ENCODE results near the gene NCOA3. TPM values are rescaled to one million over a fixed set of nuclear protein-coding genes. Genes with fewer than 3 reads are reported as not detected.
A peak's percentile ranks its signal among the peaks of the same experiment; 100 is the strongest.

Gene NCOA3
- total and polyA plus RNA-seq, 2 donors (not counting 1 experiment from before 2014, with no cell fraction given) = 22.3 to 23.1 TPM

DNA sequence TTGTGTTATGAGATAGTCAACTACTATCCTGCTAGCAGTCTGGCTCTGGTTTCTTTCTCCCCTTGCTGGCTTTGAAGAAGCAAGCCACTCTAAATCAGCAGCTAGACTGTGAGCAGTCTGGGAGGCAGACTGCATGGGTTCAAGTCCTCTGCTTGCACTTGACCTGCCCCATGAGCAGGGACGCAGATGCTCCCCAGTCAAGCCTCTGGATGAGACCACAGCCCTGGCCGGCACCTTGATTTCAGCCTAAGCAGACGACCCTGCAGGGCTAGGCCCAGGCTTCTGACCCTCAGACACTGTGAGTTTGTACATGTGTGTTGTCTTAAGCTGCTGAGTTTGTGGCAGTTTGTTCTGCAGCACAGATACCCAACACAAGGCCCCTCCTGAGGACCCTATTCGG is 177.8 kb downstream of the NCOA3 start:
- Histone ChIP-seq H3K9me3 (ENCODE audit: control insufficient read depth, insufficient read depth, low read depth, low read length) (no peaks in the 10 kb centered on the region), H3K27me3 (ENCODE audit: control insufficient read depth, insufficient read depth, low read length) (no peaks in the 10 kb centered on the region), H2AFZ (ENCODE audit: low read length) (no peak overlapping the region), H3K4me1 (ENCODE audit: control insufficient read depth, extremely low read depth, insufficient read depth, low read length) (no peaks in the 10 kb centered on the region), H3K4me3 (replicated peaks in 1 of 4; ENCODE audit: control extremely low read depth in 1 of 4, insufficient read depth in 1 of 4, low read depth in 3 of 4, low read length in 4 of 4) (no peak overlapping the region), H3K4me2 (ENCODE audit: extremely low read depth, insufficient read depth, low read length) (no peak overlapping the region), H3K9ac (ENCODE audit: insufficient read depth, low read length) (no peak overlapping the region), H3K36me3 (ENCODE audit: control insufficient read depth, insufficient read depth, low read length) (no peaks in the 10 kb centered on the region), H3K79me2 (ENCODE audit: control insufficient read depth, insufficient read depth, low read length) (no peaks in the 10 kb centered on the region), H4K20me1 (ENCODE audit: control insufficient read depth, extremely low read depth, insufficient read depth, low read length) (no peaks in the 10 kb centered on the region), H3K27ac (ENCODE audit: insufficient read depth, low read length) (no peak overlapping the region)
- TF ChIP-seq, protein P1, sequence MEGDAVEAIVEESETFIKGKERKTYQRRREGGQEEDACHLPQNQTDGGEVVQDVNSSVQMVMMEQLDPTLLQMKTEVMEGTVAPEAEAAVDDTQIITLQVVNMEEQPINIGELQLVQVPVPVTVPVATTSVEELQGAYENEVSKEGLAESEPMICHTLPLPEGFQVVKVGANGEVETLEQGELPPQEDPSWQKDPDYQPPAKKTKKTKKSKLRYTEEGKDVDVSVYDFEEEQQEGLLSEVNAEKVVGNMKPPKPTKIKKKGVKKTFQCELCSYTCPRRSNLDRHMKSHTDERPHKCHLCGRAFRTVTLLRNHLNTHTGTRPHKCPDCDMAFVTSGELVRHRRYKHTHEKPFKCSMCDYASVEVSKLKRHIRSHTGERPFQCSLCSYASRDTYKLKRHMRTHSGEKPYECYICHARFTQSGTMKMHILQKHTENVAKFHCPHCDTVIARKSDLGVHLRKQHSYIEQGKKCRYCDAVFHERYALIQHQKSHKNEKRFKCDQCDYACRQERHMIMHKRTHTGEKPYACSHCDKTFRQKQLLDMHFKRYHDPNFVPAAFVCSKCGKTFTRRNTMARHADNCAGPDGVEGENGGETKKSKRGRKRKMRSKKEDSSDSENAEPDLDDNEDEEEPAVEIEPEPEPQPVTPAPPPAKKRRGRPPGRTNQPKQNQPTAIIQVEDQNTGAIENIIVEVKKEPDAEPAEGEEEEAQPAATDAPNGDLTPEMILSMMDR (conservative IDR thresholded peaks at IDR 0.05 in 1 of 2, IDR thresholded peaks at IDR 0.05 in 1 of 2; ENCODE audit: low read depth in 1 of 2, low read length in 2 of 2) = no peak
- TF ChIP-seq EZH2 (IDR thresholded peaks at IDR 0.05; ENCODE audit: low read length, missing control alignments) = no peak
- no peak for DNase-seq (ENCODE audit: low read depth in 2 of 2)

DNA sequence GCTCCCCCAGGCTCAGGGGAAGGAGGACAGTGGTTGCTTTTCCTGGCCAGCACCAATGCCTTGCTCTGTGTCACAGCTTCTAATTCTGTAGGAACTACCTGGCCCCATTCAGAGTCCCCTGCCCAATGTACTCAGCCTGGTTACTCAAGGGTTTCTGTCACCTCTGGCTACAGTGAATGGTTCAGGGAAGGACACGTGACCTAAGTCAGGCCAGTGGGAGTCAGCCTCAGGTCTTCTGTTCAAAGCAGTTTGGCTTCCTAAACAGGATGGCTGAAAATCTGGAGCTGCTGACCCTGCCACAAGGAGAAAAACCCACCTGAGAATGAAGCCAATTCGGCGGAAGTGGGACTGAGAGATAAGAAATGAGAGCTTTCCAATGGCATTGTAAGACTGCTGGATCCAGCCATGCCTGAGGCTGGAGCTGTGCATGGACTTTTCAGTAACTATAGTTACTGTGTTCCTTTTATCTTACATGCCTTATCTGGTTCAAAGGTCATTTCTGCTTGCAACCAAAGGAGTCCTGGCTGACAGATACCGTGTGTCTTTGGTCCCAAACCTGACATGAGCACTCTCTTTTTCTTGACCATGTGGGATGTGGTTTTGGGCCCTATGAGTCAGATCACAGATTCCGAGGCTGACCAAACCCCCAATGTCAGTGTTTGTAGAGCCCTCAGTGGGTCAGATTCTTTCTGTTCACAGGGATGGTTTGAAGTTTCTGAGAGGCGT is 179.3 kb downstream of the NCOA3 start:
- Histone ChIP-seq H3K4me1 (ENCODE audit: control insufficient read depth, extremely low read depth, insufficient read depth, low read length) (no peaks in the 10 kb centered on the region), H4K20me1 (ENCODE audit: control insufficient read depth, extremely low read depth, insufficient read depth, low read length) (no peaks in the 10 kb centered on the region), H3K27me3 (ENCODE audit: control insufficient read depth, insufficient read depth, low read length) (no peaks in the 10 kb centered on the region), H3K9me3 (ENCODE audit: control insufficient read depth, insufficient read depth, low read depth, low read length) (no peaks in the 10 kb centered on the region), H3K4me2 (ENCODE audit: extremely low read depth, insufficient read depth, low read length) (no peak overlapping the region), H3K79me2 (ENCODE audit: control insufficient read depth, insufficient read depth, low read length) (no peaks in the 10 kb centered on the region), H3K36me3 (ENCODE audit: control insufficient read depth, insufficient read depth, low read length) (no peaks in the 10 kb centered on the region), H3K9ac (ENCODE audit: insufficient read depth, low read length) (no peak overlapping the region), H3K27ac (ENCODE audit: insufficient read depth, low read length) (no peak overlapping the region), H3K4me3 (replicated peaks in 1 of 4; ENCODE audit: control extremely low read depth in 1 of 4, insufficient read depth in 1 of 4, low read depth in 3 of 4, low read length in 4 of 4) (no peak overlapping the region), H2AFZ (ENCODE audit: low read length) (no peak overlapping the region)
- no peak for TF ChIP-seq EZH2 (IDR thresholded peaks at IDR 0.05; ENCODE audit: low read length, missing control alignments)
- TF ChIP-seq, protein P1 (conservative IDR thresholded peaks at IDR 0.05 in 1 of 2, IDR thresholded peaks at IDR 0.05 in 1 of 2; ENCODE audit: low read depth in 1 of 2, low read length in 2 of 2) = no peak
- DNase-seq (ENCODE audit: low read depth in 2 of 2) = peak in 1 of 2 donors; percentile 71

DNA sequence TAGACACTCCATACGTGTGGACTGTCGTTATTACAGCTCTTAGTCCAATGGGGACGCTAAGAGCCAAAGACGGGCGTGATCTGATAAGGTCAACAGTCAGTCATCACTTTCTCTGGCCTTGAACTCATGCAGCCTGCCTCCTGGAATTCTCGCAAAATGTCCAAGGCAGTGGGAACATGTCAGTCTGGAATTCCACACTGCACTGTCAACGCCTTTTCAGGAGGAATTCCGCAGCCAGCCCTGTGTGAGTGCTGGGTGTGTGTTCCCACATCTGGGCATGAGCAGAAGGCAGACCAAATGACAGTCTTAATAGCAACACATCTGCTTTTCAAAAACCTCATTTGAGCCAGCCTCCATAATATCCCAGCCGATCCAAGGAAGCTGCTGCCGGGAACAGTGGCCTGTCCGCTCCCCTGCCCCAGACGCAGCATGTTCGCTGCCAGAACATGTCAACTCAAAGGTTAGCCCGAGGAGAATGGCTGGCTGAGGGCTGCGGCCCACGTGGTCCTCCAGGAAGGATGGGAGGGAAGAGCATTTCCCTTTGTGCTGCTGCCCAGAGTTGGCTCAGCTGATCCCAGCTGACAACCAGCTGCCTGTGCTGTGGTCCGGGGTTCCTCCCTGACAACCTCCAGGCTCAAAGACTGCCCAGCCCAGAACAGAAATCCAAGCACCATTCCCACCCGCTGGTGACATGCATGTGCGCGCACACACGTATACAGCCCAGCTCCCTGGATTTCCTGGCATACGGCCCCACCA is 180.5 kb downstream of the NCOA3 start:
- Histone ChIP-seq H3K4me1 (ENCODE audit: control insufficient read depth, extremely low read depth, insufficient read depth, low read length) (no peaks in the 10 kb centered on the region), H3K36me3 (ENCODE audit: control insufficient read depth, insufficient read depth, low read length) (no peaks in the 10 kb centered on the region), H3K9me3 (ENCODE audit: control insufficient read depth, insufficient read depth, low read depth, low read length) (no peaks in the 10 kb centered on the region), H3K27ac (ENCODE audit: insufficient read depth, low read length) (no peak overlapping the region), H3K4me2 (ENCODE audit: extremely low read depth, insufficient read depth, low read length) (no peak overlapping the region), H3K27me3 (ENCODE audit: control insufficient read depth, insufficient read depth, low read length) (no peaks in the 10 kb centered on the region), H3K79me2 (ENCODE audit: control insufficient read depth, insufficient read depth, low read length) (no peaks in the 10 kb centered on the region), H2AFZ (ENCODE audit: low read length) (peak overlapping the region; percentile 23), H3K4me3 (replicated peaks in 1 of 4; ENCODE audit: control extremely low read depth in 1 of 4, insufficient read depth in 1 of 4, low read depth in 3 of 4, low read length in 4 of 4) (no peak overlapping the region), H3K9ac (ENCODE audit: insufficient read depth, low read length) (no peak overlapping the region), H4K20me1 (ENCODE audit: control insufficient read depth, extremely low read depth, insufficient read depth, low read length) (no peaks in the 10 kb centered on the region)
- no peak for TF ChIP-seq EZH2 (IDR thresholded peaks at IDR 0.05; ENCODE audit: low read length, missing control alignments)
- TF ChIP-seq, protein P1 (conservative IDR thresholded peaks at IDR 0.05 in 1 of 2, IDR thresholded peaks at IDR 0.05 in 1 of 2; ENCODE audit: low read depth in 1 of 2, low read length in 2 of 2) = no peak
- peak in 1 of 2 donors; percentile 54 for DNase-seq (ENCODE audit: low read depth in 2 of 2)
